ENCODE results near the gene RBP5.
"Not testable (repeated sequence)": the region's sequence is repeated elsewhere in the genome, so short reads cannot be mapped to it uniquely, and the experiment has no call there.

RBP5 gene

GRCh38 chr12:7122811-7123769 is 5.6 kb downstream of the RBP5 start:
- DNase-seq (ENCODE audit: low read depth), result no peak

DNA sequence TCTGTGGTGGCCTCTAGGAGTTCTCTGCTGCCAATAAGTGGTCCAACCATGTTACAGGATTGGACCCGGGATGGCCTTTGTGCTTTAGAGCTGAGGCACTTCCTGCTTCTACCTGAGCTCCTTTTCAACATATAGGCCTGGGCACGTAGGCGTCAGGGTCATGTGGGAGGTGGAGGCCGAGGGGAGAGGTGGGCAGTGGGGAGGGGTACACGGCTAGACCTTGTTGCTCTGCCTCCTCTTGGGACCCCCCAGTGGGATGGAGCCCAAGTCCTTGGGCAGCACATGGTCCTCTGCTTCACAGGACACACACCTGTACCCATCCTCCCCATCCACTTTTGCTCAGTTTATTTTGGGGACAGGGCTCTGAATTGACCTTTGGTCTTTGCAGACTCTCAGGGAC is 7.4 kb downstream of the RBP5 start:
- no peak for DNase-seq (ENCODE audit: low read depth)

GRCh38 chr12:7120166-7120565 is 8.5 kb downstream of the RBP5 start:
- DNase-seq (ENCODE audit: low read depth), result no peak

- no peak for DNase-seq (ENCODE audit: low read depth)
These were observed 9.8 kb downstream of the RBP5 start for GRCh38 chr12:7118881-7119280.

- DNase-seq (ENCODE audit: low read depth), result no peak
These were observed 11.0 kb downstream of the RBP5 start for GRCh38 chr12:7117670-7118069.

- no peak for DNase-seq (ENCODE audit: low read depth)
These were observed 11.8 kb downstream of the RBP5 start for GRCh38 chr12:7116916-7117315.

- DNase-seq (ENCODE audit: low read depth), result no peak
These were observed 12.5 kb downstream of the RBP5 start for GRCh38 chr12:7116196-7116595.

- DNase-seq (ENCODE audit: low read depth), result no peak
These were observed 13.8 kb downstream of the RBP5 start for GRCh38 chr12:7114851-7115250.

DNA sequence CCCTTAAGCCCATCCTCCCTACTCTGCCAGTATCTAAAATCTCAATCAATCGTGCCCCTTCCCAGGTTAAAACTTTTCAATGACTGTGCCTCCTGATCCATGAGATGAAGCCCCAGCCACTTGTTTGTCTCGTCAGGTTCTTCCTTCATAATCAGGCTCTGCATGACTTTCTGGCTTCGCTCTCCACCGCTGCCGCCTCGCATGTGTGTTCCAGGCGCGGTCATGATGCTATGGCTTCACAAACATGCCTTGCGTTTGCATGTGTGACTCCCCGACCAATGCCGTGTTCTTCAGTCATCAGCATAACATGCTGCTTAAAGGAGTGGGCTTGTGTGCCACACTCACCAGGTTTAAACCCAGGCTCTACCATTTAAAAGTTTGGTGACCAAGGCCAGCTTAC is 14.7 kb downstream of the RBP5 start:
- DNase-seq (ENCODE audit: low read depth), result no peak

GRCh38 chr12:7113389-7113871 is 15.3 kb downstream of the RBP5 start:
- peak; percentile 34 for DNase-seq (ENCODE audit: low read depth)

- no peak for DNase-seq (ENCODE audit: low read depth)
These were observed 16.6 kb downstream of the RBP5 start for GRCh38 chr12:7112041-7112440.

DNA sequence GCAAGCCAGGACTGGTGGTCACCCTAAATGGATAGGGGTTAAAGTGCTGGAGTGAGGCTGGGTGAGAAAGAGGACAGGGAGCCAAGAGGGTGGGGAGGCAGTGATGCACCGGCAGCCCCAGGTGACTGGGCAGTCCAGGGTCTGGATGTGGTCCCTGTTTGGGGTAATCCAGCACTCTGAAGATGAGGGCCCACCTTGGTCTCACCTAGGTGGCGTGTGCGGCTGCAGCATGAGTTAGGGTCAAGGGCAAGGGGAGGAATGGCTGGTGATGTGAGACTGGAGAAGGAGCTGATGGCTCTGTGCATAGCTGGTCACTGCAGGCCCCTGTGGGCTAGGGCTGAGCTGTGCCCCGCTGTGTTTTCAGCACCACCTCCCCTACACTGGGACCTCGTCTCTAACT is 18.0 kb downstream of the RBP5 start:
- no peak for DNase-seq (ENCODE audit: low read depth)

DNA sequence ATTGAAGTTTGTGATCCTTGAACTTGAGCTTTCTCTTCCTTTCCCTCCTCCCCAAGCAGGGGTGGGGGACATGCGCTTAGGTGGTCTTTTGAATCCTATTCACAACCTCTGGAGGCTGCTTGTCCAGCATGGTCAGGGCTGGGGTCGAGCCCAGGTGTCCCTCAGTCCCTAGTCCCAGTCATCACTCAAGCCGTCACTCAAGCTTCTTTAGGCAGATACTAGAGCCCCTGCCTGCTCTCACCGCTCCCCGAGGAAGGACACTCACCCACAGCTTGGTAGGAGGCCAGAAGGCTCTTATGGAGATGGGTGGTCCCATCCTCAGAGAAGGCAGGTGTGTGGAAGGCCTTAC is 19.1 kb downstream of the RBP5 start:
- no peak for DNase-seq (ENCODE audit: low read depth)

DNA sequence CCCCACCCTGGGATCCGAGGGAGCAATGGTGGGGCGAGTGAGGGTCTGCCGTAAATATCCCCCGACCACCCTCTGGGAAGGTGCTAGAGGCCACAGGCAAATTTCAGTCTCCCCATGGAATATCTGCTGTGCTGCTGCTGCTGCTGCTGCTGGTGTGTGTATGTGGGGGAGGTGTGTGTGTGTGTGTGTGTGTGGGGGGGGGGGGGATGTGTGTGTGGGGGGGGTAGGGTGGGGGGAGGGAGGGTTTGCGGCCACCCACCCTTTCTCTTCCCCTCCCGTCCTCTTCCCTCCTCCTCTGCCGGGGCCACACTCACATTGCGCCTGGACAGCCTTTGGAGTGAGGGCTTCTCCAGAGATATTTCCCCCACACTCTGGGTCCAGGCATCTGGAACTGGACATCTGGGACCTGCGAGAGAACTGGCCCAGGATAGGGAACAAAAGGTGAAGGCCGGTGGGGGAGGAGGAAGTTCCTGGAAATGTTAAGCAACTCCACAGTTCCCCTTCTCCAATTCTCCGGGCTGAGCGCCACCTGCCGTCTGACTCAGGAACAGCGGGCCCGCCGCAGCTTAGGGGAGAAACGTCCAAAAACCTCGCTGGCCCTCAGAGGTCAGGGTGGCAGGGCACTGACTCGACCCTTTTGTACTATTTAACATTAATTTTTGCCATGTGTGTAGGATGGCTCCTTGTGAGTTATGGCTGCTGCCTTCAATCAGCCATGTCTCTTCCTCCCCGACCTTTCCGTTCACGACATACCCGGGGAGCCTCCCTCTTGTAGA is 19.7 kb downstream of the RBP5 start, which contains the start of gene C1RL:
Gene C1RL (minus strand): TSS at position 419 of the 776 bp plus-strand sequence. CDS start 34 bp downstream, at position 385.
- DNase-seq (ENCODE audit: low read depth), result peak; percentile 91

- peak; percentile 55 for DNase-seq (ENCODE audit: low read depth)
These were observed 20.5 kb downstream of the RBP5 start for GRCh38 chr12:7108003-7108795.

DNA sequence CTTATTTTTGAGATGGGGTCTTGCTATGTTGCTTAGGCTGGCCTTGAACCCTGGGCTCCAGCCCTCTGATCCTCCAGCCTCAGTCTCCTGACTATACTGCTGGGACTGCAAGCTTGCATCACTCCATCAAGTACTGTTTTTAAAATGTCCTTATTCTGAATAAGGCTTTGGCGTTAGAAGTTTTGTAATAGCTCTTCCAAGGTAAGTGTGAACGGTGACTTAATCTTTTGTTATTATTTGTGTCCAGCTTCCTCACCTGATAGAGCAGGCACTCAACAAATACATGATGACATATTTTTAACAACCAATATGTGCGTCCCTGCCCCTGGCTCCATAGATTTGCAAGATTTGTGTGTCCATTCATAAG is 21.1 kb downstream of the RBP5 start:
- no peak for DNase-seq (ENCODE audit: low read depth)

DNA sequence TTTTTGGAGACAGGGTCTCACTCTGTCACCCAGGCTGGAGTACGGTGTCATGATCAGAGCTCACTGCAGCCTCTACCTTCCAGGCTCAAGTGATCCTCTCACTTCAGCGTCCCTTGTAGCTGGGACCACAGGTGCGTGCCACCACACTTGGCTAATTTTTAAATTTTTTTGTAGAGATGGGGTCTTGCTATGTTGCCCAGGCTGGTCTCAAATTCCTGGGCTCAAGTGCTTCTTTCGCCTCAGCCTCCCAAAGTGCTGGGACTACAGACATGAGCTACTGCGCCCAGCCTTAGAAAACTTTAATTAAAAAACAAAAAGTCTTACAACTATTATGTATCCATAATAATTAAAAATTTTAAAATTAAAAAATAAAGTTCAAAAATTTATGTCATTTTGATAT is 21.5 kb downstream of the RBP5 start:
- not testable (repeated sequence) for DNase-seq (ENCODE audit: low read depth)

DNA sequence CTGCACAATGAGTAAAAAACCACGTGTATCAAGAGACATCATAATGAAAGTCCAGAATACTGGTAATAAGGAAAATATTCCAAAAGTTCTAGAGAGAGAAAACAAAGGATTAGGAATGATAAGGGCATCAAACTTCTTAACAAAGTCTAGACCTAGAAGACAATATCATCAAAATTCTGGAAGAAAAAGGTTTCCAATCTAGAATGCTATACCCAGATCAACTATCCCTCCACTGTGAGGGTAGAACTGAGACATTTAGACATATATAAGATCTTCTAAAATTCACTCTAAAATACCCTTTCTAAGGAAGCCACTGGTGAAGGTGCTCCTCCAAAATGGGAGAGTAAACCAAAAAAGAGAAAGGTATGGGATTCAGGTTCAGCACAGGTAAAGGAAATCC is 22.6 kb downstream of the RBP5 start:
- DNase-seq (ENCODE audit: low read depth), result no peak

- no peak for DNase-seq (ENCODE audit: low read depth)
These were observed 24.7 kb downstream of the RBP5 start for GRCh38 chr12:7103837-7104584.

GRCh38 chr12:7102582-7102981 is 26.1 kb downstream of the RBP5 start:
- DNase-seq (ENCODE audit: low read depth), result no peak

DNA sequence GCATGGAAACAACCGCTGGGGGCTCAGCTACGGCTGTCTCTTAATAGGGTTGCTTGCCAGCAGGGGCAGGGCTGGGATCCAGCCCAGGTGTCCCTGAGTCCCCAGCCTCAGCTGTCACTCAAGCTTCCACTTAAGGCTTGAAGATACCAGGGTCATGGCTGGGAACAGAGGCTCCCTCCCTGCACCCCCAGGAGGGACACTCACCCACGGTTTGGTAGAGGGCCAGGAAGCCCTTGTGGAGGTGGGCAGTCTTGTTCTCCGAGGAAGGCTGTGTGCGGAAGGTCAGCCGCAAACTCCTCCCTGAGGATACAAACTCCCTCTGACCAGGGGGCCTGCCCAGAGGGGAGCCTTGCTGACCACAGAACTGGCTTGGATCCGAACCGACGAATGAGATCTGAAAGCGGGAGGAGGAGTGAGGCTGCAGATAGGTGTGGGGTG is 27.0 kb downstream of the RBP5 start:
- DNase-seq (ENCODE audit: low read depth), result no peak
